Activated T-cell treated with anti-CD3 and anti-CD28 coated beads, Interleukin-2, amount 50 U/mL, for 72 hours (primary cell): ENCODE data around the gene HNRNPA0. TPM values are rescaled to one million over a fixed set of nuclear protein-coding genes. Genes with fewer than 3 reads are reported as not detected.

Source experiments
- ATAC-seq, 2 donors: fragments of 150-1000 bp; cut with Tn5 transposase; replicated peaks in 1 of 2; 2 replicates each; pipeline ENCODE4 v1.10.0; 2021; ENCODE audit warnings: moderate library complexity in 2 of 2, mild to moderate bottlenecking in 1 of 2
- DNase-seq, 2 donors: peaks; one replicate each; pipeline ENCODE4 v3.0.0; 2021 to 2022; ENCODE audit warnings: mixed read lengths in 1 of 2
- H3K27ac Mint-ChIP-seq: one replicate; pipeline ENCODE4 v1.8.0; 2022; ENCODE audit warnings: mild to moderate bottlenecking, moderate library complexity, mixed read lengths
- H3K27me3 Mint-ChIP-seq: one replicate; pipeline ENCODE4 v1.8.0; 2022; ENCODE audit warnings: low read depth, mixed read lengths
- H3K36me3 Mint-ChIP-seq, 2 donors: one replicate each; pipeline ENCODE4 v1.8.0; 2022; ENCODE audit warnings: mixed read lengths in 2 of 2, mild to moderate bottlenecking in 1 of 2; ENCODE audit not compliant: insufficient read depth in 2 of 2
- H3K4me1 Mint-ChIP-seq: one replicate; pipeline ENCODE4 v1.8.0; 2022; ENCODE audit warnings: low read depth, mixed read lengths
- H3K4me3 Mint-ChIP-seq, 2 donors: one replicate each; pipeline ENCODE4 v1.8.0; 2022; ENCODE audit warnings: mild to moderate bottlenecking in 2 of 2, mixed read lengths in 2 of 2, moderate library complexity in 2 of 2
- H3K9me3 Mint-ChIP-seq, 2 donors: one replicate each; pipeline ENCODE4 v1.8.0; 2022; ENCODE audit warnings: mixed read lengths in 2 of 2
- total RNA-seq, 2 donors: library from RNA; stranded (reverse); gene quantifications; one replicate each; pipeline ENCODE4 v1.2.3, GENCODE V29; 2022

Gene HNRNPA0
- total RNA-seq, 2 donors from 2014 or later, result 36.3 to 38.2 TPM

- no peaks in the 10 kb centered on the region for H3K27me3 Mint-ChIP-seq
- H3K9me3 Mint-ChIP-seq, result no peaks in the 10 kb centered on the region
- peaks cover 25% of the 10 kb centered on the region for H3K4me1 Mint-ChIP-seq
- H3K36me3 Mint-ChIP-seq, result no peaks in the 10 kb centered on the region
- no peak overlapping the region for H3K27ac Mint-ChIP-seq
- ATAC-seq, result no peak
- no peak for DNase-seq
- no peak overlapping the region for H3K4me3 Mint-ChIP-seq
Observed at GRCh38 chr5:137731176-137731575, 23.0 kb downstream of the HNRNPA0 start.

- H3K27ac Mint-ChIP-seq, result no peak overlapping the region
- ATAC-seq (no peak), DNase-seq (no peak)
- no peaks in the 10 kb centered on the region for H3K36me3 Mint-ChIP-seq
- no peaks in the 10 kb centered on the region for H3K27me3 Mint-ChIP-seq
- no peaks in the 10 kb centered on the region for H3K9me3 Mint-ChIP-seq
- H3K4me3 Mint-ChIP-seq, result no peak overlapping the region
- H3K4me1 Mint-ChIP-seq, result peaks cover 25% of the 10 kb centered on the region
Observed at GRCh38 chr5:137730336-137730735, 23.8 kb downstream of the HNRNPA0 start.

GRCh38 chr5:137728048-137728447 is 26.1 kb downstream of the HNRNPA0 start:
- ATAC-seq (no peak), DNase-seq (no peak)
- H3K4me1 Mint-ChIP-seq, result peaks cover 25% of the 10 kb centered on the region
- no peaks in the 10 kb centered on the region for H3K27me3 Mint-ChIP-seq
- H3K9me3 Mint-ChIP-seq, result no peaks in the 10 kb centered on the region
- no peaks in the 10 kb centered on the region for H3K36me3 Mint-ChIP-seq
- H3K4me3 Mint-ChIP-seq, result no peak overlapping the region
- no peak overlapping the region for H3K27ac Mint-ChIP-seq

GRCh38 chr5:137727623-137728022 is 26.5 kb downstream of the HNRNPA0 start:
- H3K36me3 Mint-ChIP-seq, result no peaks in the 10 kb centered on the region
- no peak overlapping the region for H3K27ac Mint-ChIP-seq
- H3K4me1 Mint-ChIP-seq, result peaks cover 25% of the 10 kb centered on the region
- ATAC-seq (no peak), DNase-seq (no peak)
- H3K27me3 Mint-ChIP-seq, result no peaks in the 10 kb centered on the region
- H3K9me3 Mint-ChIP-seq, result no peaks in the 10 kb centered on the region
- H3K4me3 Mint-ChIP-seq, result no peak overlapping the region

- Mint-ChIP-seq H3K4me1 (no peaks in the 10 kb centered on the region), H3K9me3 (no peaks in the 10 kb centered on the region), H3K36me3 (no peaks in the 10 kb centered on the region), H3K4me3 (no peak overlapping the region), H3K27ac (no peak overlapping the region), H3K27me3 (no peaks in the 10 kb centered on the region)
- ATAC-seq, result no peak
- DNase-seq, result no peak
Observed at GRCh38 chr5:137724251-137724650, 29.9 kb downstream of the HNRNPA0 start.

GRCh38 chr5:137718611-137719010 is 35.6 kb downstream of the HNRNPA0 start:
- Mint-ChIP-seq H3K9me3 (peaks cover 0 to 5% of the 10 kb centered on the region in 2 donors), H3K4me3 (no peak overlapping the region), H3K27ac (no peak overlapping the region), H3K36me3 (peaks cover 2 to 7% of the 10 kb centered on the region in 2 donors), H3K4me1 (no peaks in the 10 kb centered on the region), H3K27me3 (no peaks in the 10 kb centered on the region)
- DNase-seq, result no peak
- ATAC-seq, result no peak

- Mint-ChIP-seq H3K9me3 (peaks cover 2 to 5% of the 10 kb centered on the region in 2 donors), H3K36me3 (peaks cover 4 to 16% of the 10 kb centered on the region in 2 donors)
- DNase-seq, result no peak
Observed at GRCh38 chr5:137716337-137716736, 37.8 kb downstream of the HNRNPA0 start.

GRCh38 chr5:137715456-137715855 is 38.7 kb downstream of the HNRNPA0 start:
- peaks cover 2 to 5% of the 10 kb centered on the region in 2 donors for H3K9me3 Mint-ChIP-seq
- H3K27ac Mint-ChIP-seq, result no peak overlapping the region
- DNase-seq (no peak), ATAC-seq (no peak)
- H3K4me1 Mint-ChIP-seq, result no peaks in the 10 kb centered on the region
- H3K4me3 Mint-ChIP-seq, result no peak overlapping the region
- no peaks in the 10 kb centered on the region for H3K27me3 Mint-ChIP-seq
- peaks cover 4 to 16% of the 10 kb centered on the region in 2 donors for H3K36me3 Mint-ChIP-seq

More at GRCh38 chr5:137716337-137716736, 37.8 kb downstream of the HNRNPA0 start:
- Mint-ChIP-seq H3K4me1 (no peaks in the 10 kb centered on the region), H3K4me3 (no peak overlapping the region), H3K27me3 (no peaks in the 10 kb centered on the region), H3K27ac (no peak overlapping the region)
- no peak for ATAC-seq

- H3K9me3 Mint-ChIP-seq, result peaks cover 2 to 5% of the 10 kb centered on the region in 2 donors
- no peak overlapping the region for H3K4me3 Mint-ChIP-seq
- H3K27me3 Mint-ChIP-seq, result no peaks in the 10 kb centered on the region
Observed at GRCh38 chr5:137714946-137715345, 39.2 kb downstream of the HNRNPA0 start.

GRCh38 chr5:137714494-137714893 is 39.7 kb downstream of the HNRNPA0 start:
- Mint-ChIP-seq H3K4me1 (no peaks in the 10 kb centered on the region), H3K27ac (no peak overlapping the region), H3K4me3 (no peak overlapping the region), H3K9me3 (peaks cover 2 to 5% of the 10 kb centered on the region in 2 donors), H3K36me3 (peaks cover 4 to 16% of the 10 kb centered on the region in 2 donors), H3K27me3 (no peaks in the 10 kb centered on the region)
- DNase-seq, result no peak
- no peak for ATAC-seq

More at GRCh38 chr5:137714946-137715345, 39.2 kb downstream of the HNRNPA0 start:
- H3K36me3 Mint-ChIP-seq, result peaks cover 4 to 16% of the 10 kb centered on the region in 2 donors
- ATAC-seq, result no peak
- no peak for DNase-seq
- no peaks in the 10 kb centered on the region for H3K4me1 Mint-ChIP-seq
- H3K27ac Mint-ChIP-seq, result no peak overlapping the region

GRCh38 chr5:137712139-137712667 is 42.0 kb downstream of the HNRNPA0 start:
- no peak overlapping the region for H3K4me3 Mint-ChIP-seq
- DNase-seq (no peak), ATAC-seq (no peak)
- no peaks in the 10 kb centered on the region for H3K4me1 Mint-ChIP-seq
- no peaks in the 10 kb centered on the region for H3K27me3 Mint-ChIP-seq
- H3K27ac Mint-ChIP-seq, result no peak overlapping the region
- peaks cover 2 to 5% of the 10 kb centered on the region in 2 donors for H3K9me3 Mint-ChIP-seq
- H3K36me3 Mint-ChIP-seq, result peaks cover 4 to 16% of the 10 kb centered on the region in 2 donors

- Mint-ChIP-seq H3K36me3 (peaks cover 4 to 16% of the 10 kb centered on the region in 2 donors), H3K27ac (no peak overlapping the region)
Observed at GRCh38 chr5:137710086-137710485, 44.1 kb downstream of the HNRNPA0 start.

GRCh38 chr5:137708796-137709559 is 45.2 kb downstream of the HNRNPA0 start:
- no peak for ATAC-seq
- Mint-ChIP-seq H3K9me3 (peaks cover 1 to 2% of the 10 kb centered on the region in 2 donors), H3K27me3 (no peaks in the 10 kb centered on the region), H3K4me1 (no peaks in the 10 kb centered on the region), H3K4me3 (no peak overlapping the region), H3K27ac (no peak overlapping the region), H3K36me3 (peaks cover 3 to 10% of the 10 kb centered on the region in 2 donors)
- no peak for DNase-seq

More at GRCh38 chr5:137710086-137710485, 44.1 kb downstream of the HNRNPA0 start:
- Mint-ChIP-seq H3K4me3 (no peak overlapping the region), H3K9me3 (peaks cover 2 to 5% of the 10 kb centered on the region in 2 donors), H3K4me1 (no peaks in the 10 kb centered on the region), H3K27me3 (no peaks in the 10 kb centered on the region)
- DNase-seq, result no peak
- no peak for ATAC-seq
